K562 (cell line): Measurements from ENCODE around the gene RSPH9. TPM values are rescaled to one million over a fixed set of nuclear protein-coding genes. Genes with fewer than 3 reads are reported as not detected.

Experiments
- ARID3B ChIP-seq: fragments of 250-450 bp; sonication (Bioruptor Pico); IDR thresholded peaks from 2 replicates; pipeline ENCODE4 v1.4.0; 2020; ENCODE audit warnings: borderline replicate concordance
- CREB5 ChIP-seq: fragments of 250-450 bp; sonication (Bioruptor Pico); IDR thresholded peaks from 2 replicates; pipeline ENCODE4 v1.5.0; 2020; ENCODE audit warnings: mild to moderate bottlenecking
- HNRNPH1 ChIP-seq: fragments of 200-400 bp; formaldehyde crosslinking; optimal IDR thresholded peaks from 2 replicates; pipeline ENCODE3; 2017; ENCODE audit warnings: low read depth, mild to moderate bottlenecking, low read length, moderate library complexity
- KAT8 ChIP-seq: fragments of 450-650 bp; IDR thresholded peaks from 2 replicates; pipeline ENCODE4 v1.6.1; 2016; ENCODE audit warnings: low read depth, mild to moderate bottlenecking
- KLF16 ChIP-seq: IDR thresholded peaks from 2 replicates; pipeline ENCODE4 v1.6.1; 2016; ENCODE audit warnings: antibody characterized with exemption
- MAZ ChIP-seq, 2 experiments: fragments of 450-650 bp in 1 of 2; sonication (generic) in 1 of 2; formaldehyde crosslinking; IDR thresholded peaks in 1 of 2; conservative IDR thresholded peaks in 1 of 2; 2 replicates each; pipeline versions ENCODE4 v1.4.0 to v1.5.0; 2020; ENCODE audit warnings: mild to moderate bottlenecking in 1 of 2, missing genetic modification reagents in 1 of 2
- NUFIP1 ChIP-seq: fragments of 450-650 bp; IDR thresholded peaks from 2 replicates; pipeline ENCODE4 v1.6.1; 2018; ENCODE audit not compliant: partially characterized antibody
- PATZ1 ChIP-seq: fragments of 250-450 bp; sonication (Bioruptor Pico); IDR thresholded peaks from 2 replicates; pipeline ENCODE4 v1.5.0; 2020; ENCODE audit warnings: mild to moderate bottlenecking, borderline replicate concordance
- PHB ChIP-seq: fragments of 250-450 bp; sonication (Bioruptor Pico); IDR thresholded peaks from 2 replicates; pipeline ENCODE4 v1.5.0; 2021
- RAD21 ChIP-seq, 2 experiments: fragments of 250-450 bp in 1 of 2; fragments of 450-650 bp in 1 of 2; sonication (Bioruptor Pico) in 1 of 2; formaldehyde crosslinking in 1 of 2; IDR thresholded peaks in 1 of 2; conservative IDR thresholded peaks in 1 of 2; 2 replicates each; pipeline versions ENCODE4 v1.4.0 to v1.8.0; 2020 to 2022; ENCODE audit warnings: mild to moderate bottlenecking in 2 of 2, moderate library complexity in 1 of 2
- REST ChIP-seq, 2 experiments: fragments of 450-650 bp; formaldehyde crosslinking in 1 of 2; IDR thresholded peaks; 2 replicates each; pipeline versions ENCODE4 v1.4.0 to v1.6.1; 2014 to 2020; ENCODE audit warnings: mild to moderate bottlenecking in 2 of 2, borderline replicate concordance in 1 of 2, low read depth in 1 of 2
- SUPT5H ChIP-seq: fragments of 450-650 bp; IDR thresholded peaks from 2 replicates; pipeline ENCODE4 v1.6.1; 2016
- THAP7 ChIP-seq: fragments of 250-450 bp; sonication (Bioruptor Pico); IDR thresholded peaks from 2 replicates; pipeline ENCODE4 v1.5.0; 2021
- ZNF12 ChIP-seq: sonication (generic); formaldehyde crosslinking; IDR thresholded peaks from 2 replicates; pipeline ENCODE4 v1.4.0; 2020; ENCODE audit warnings: mild to moderate bottlenecking, missing genetic modification reagents
- polyA plus RNA-seq, 8 experiments: library from polyadenylated mRNA; depleted of rRNA in 4 of 8; stranded (reverse) in 5 of 8; unstranded in 3 of 8; fragments of >200 nt; fragmentation: Nextera tagmentation in 2 of 8; fragmentation: Illumina TruSeq in 1 of 8; extraction: Ambion mirVana in 2 of 8; extraction: Trizol in 1 of 8; gene quantifications; 2 replicates each; pipeline versions ENCODE4 v1.2.1 to v1.2.3, GENCODE V29; 2011 to 2014; ENCODE audit warnings: inconsistent platforms in 1 of 8, missing spikeins in 1 of 8
- total RNA-seq, 7 experiments: library from RNA; depleted of rRNA in 6 of 7; stranded (reverse); fragments of >200 nt in 6 of 7; fragmentation: Illumina TruSeq in 2 of 7; extraction: Trizol in 2 of 7; gene quantifications; 2 replicates each; pipeline versions ENCODE4 v1.2.1 to v1.2.3, GENCODE V29; 2011 to 2021; ENCODE audit warnings: low replicate concordance in 1 of 7

Gene RSPH9
- total and polyA plus RNA-seq, 9 of the 15 experiments (the other 6 are each of a cell fraction or from before 2014, with no cell fraction given): 0.05 to 0.60 (median 0.39) TPM; not detected in 6

- TF ChIP-seq ZNF12 (CRISPR knock-in tag) (no peak), KLF16 (no peak), KAT8 (no peak), REST (IDR thresholded peaks at IDR 0.05; ENCODE audit: borderline replicate concordance) (peak; percentile 55; the same call in 1 of the 2 replicates), REST (CRISPR knock-in tag; IDR thresholded peaks at IDR 0.05; ENCODE audit: low read depth) (no peak), MAZ (CRISPR knock-in tag; conservative IDR thresholded peaks at IDR 0.05 in 1 of 2, IDR thresholded peaks at IDR 0.05 in 1 of 2) (peak in 1 of 2 experiments; percentile 7; a peak in 1 of 4 replicates), SUPT5H (no peak), CREB5 (CRISPR knock-in tag) (no peak), NUFIP1 (no peak), PHB (CRISPR knock-in tag) (no peak), PATZ1 (no peak), HNRNPH1 (no peak), THAP7 (CRISPR knock-in tag) (no peak), ARID3B (CRISPR knock-in tag) (no peak), RAD21 (CRISPR knock-in tag; conservative IDR thresholded peaks at IDR 0.05 in 1 of 2, IDR thresholded peaks at IDR 0.05 in 1 of 2) (peak; percentile 75 to 81)
These were observed 36.5 kb upstream of the RSPH9 start (continued) for GRCh38 chr6:43608310-43608763.
